B cell (primary cell): ENCODE results near the gene PDLIM7. TPM values are rescaled to one million over a fixed set of nuclear protein-coding genes. Genes with fewer than 3 reads are reported as not detected.

ENCODE experiments used
- ATAC-seq: fragments of 200-7000 bp; cut with Tn5 transposase; one replicate; pipeline ENCODE4 v1.10.0; 2021; ENCODE audit warnings: low read depth, mild to moderate bottlenecking, moderate number of reproducible peaks, moderate library complexity
- CTCF ChIA-PET: fragments of 350-600 bp; sonication (Branson Sonifier 250); formaldehyde crosslinking; loops from one replicate; lab custom pipeline; 2021; ENCODE audit warnings: antibody characterized with exemption, inconsistent platforms; lab: Charles Lee
- POLR2A ChIA-PET: fragments of 350-600 bp; sonication (Branson Sonifier 250); formaldehyde crosslinking; loops from one replicate; lab custom pipeline; 2021; ENCODE audit warnings: antibody characterized with exemption; lab: Charles Lee
- DNase-seq: peaks from one replicate; pipeline ENCODE4 v3.0.0; 2013
- H2AFZ ChIP-seq: 2 replicates; pipeline ENCODE4 v1.6.1; 2012; ENCODE audit warnings: mild to moderate bottlenecking, low read depth, low read length; ENCODE audit not compliant: insufficient read depth, poor library complexity, severe bottlenecking
- H3K27ac ChIP-seq, 2 donors: 1 replicate in 1 of 2; 2 replicates in 1 of 2; pipeline ENCODE4 v1.5.1; 2012 to 2013; ENCODE audit warnings: low read length in 2 of 2, mild to moderate bottlenecking in 2 of 2, moderate library complexity in 1 of 2
- H3K27me3 ChIP-seq, 4 experiments: fragments of 200-600 bp in 1 of 4; sonication (generic) in 1 of 4; replicated peaks in 1 of 4; 1 replicate in 2 of 4; 2 replicates in 2 of 4; pipeline versions ENCODE4 v1.6.1 to v1.7.0; 2013 to 2016; ENCODE audit warnings: low read length in 3 of 4, mild to moderate bottlenecking in 2 of 4, mixed read lengths in 1 of 4, moderate library complexity in 1 of 4; ENCODE audit not compliant: insufficient read depth in 4 of 4, control insufficient read depth in 3 of 4; ENCODE audit errors: control extremely low read depth in 1 of 4
- H3K36me3 ChIP-seq, 2 experiments: replicated peaks in 1 of 2; 1 replicate in 1 of 2; 2 replicates in 1 of 2; pipeline versions ENCODE4 v1.6.1 to v1.7.1; 2013; ENCODE audit warnings: low read length in 1 of 2; ENCODE audit not compliant: insufficient read depth in 2 of 2, control insufficient read depth in 1 of 2; ENCODE audit errors: control extremely low read depth in 1 of 2, extremely low read depth in 1 of 2
- H3K4me1 ChIP-seq, 2 donors: fragments of 200-600 bp in 1 of 2; sonication (generic) in 1 of 2; 1 replicate in 1 of 2; 2 replicates in 1 of 2; pipeline versions ENCODE4 v1.5.1 to v1.6.1; 2013 to 2017; ENCODE audit warnings: low read length in 2 of 2; ENCODE audit not compliant: control insufficient read depth in 2 of 2, insufficient read depth in 2 of 2
- H3K4me2 ChIP-seq: replicated peaks from 2 replicates; pipeline ENCODE3; 2012; ENCODE audit warnings: mild to moderate bottlenecking, low read depth, low read length; ENCODE audit not compliant: poor library complexity, severe bottlenecking
- H3K4me3 ChIP-seq, 5 experiments: fragments of 200-600 bp in 1 of 5; sonication (generic) in 1 of 5; 1 replicate in 3 of 5; 2 replicates in 2 of 5; pipeline versions ENCODE4 v1.5.1 to v1.7.0; 2011 to 2016; ENCODE audit warnings: low read length in 4 of 5, mild to moderate bottlenecking in 4 of 5, low read depth in 2 of 5, control low read depth in 1 of 5, moderate library complexity in 1 of 5; ENCODE audit not compliant: insufficient read depth in 1 of 5; ENCODE audit errors: control extremely low read depth in 1 of 5, extremely low read depth in 1 of 5
- H3K79me2 ChIP-seq: fragments of 200-600 bp; sonication (generic); one replicate; pipeline ENCODE4 v1.6.0; 2016; ENCODE audit warnings: low read length; ENCODE audit not compliant: control insufficient read depth, insufficient read depth
- H3K9ac ChIP-seq: fragments of 200-600 bp; sonication (generic); 2 replicates; pipeline ENCODE4 v1.6.1; 2017; ENCODE audit warnings: mild to moderate bottlenecking, low read length, moderate library complexity
- H3K9me3 ChIP-seq, 3 donors: one replicate each; pipeline versions ENCODE4 v1.6.1 to v1.7.1; 2013; ENCODE audit warnings: low read length in 2 of 3; ENCODE audit not compliant: control insufficient read depth in 2 of 3, insufficient read depth in 1 of 3; ENCODE audit errors: control extremely low read depth in 1 of 3
- H4K20me1 ChIP-seq: 2 replicates; pipeline ENCODE4 v1.6.0; 2012; ENCODE audit warnings: mild to moderate bottlenecking, low read length; ENCODE audit not compliant: insufficient read depth, control insufficient read depth, poor library complexity, severe bottlenecking
- H3K27ac Mint-ChIP-seq: one replicate; pipeline ENCODE4 v1.8.0; 2021; ENCODE audit warnings: mixed read lengths
- H3K27me3 Mint-ChIP-seq: one replicate; pipeline ENCODE4 v1.8.0; 2021; ENCODE audit warnings: mixed read lengths
- H3K4me1 Mint-ChIP-seq: one replicate; pipeline ENCODE4 v1.8.0; 2021; ENCODE audit warnings: mixed read lengths
- H3K4me3 Mint-ChIP-seq: one replicate; pipeline ENCODE4 v1.8.0; 2021; ENCODE audit warnings: mixed read lengths
- H3K9me3 Mint-ChIP-seq: one replicate; pipeline ENCODE4 v1.8.0; 2022; ENCODE audit warnings: mixed read lengths; ENCODE audit not compliant: insufficient read depth
- EZH2 ChIP-seq: IDR thresholded peaks from 2 replicates; pipeline ENCODE4 v1.6.1; 2012; ENCODE audit warnings: borderline replicate concordance, low read depth, mild to moderate bottlenecking, moderate library complexity, low read length; ENCODE audit not compliant: insufficient read depth, poor library complexity, severe bottlenecking
- WGBS: methylation state at CpG from one replicate; pipeline ENCODE4 v1.1.5; 2013; ENCODE audit warnings: missing lambda C conversion rate; ENCODE audit not compliant: insufficient coverage; 5-methylcytosine and 5-hydroxymethylcytosine counted together
- intact Hi-C: fragments of 100-400 bp; cut with micrococcal nuclease; formaldehyde crosslinking; loops from one replicate; pipeline ENCODE4 v1.10.0; 2022
- polyA plus RNA-seq: library from polyadenylated mRNA; depleted of rRNA; stranded (reverse); fragments of >200 nt; gene quantifications from 2 replicates; pipeline ENCODE4 v1.2.3, GENCODE V29; 2012
- total RNA-seq, 2 donors: library from RNA; stranded (reverse); fragments of 120-200 nt in 1 of 2; gene quantifications; 1 replicate in 1 of 2; 2 replicates in 1 of 2; pipeline versions ENCODE4 v1.2.3 to v1.2.4, GENCODE V29; 2013 to 2022
- TF ChIP-seq, protein P1 (sequence below): fragments of 200-600 bp; IDR thresholded peaks from one replicate; pipeline ENCODE4 v1.8.0; 2022; ENCODE audit warnings: antibody characterized with exemption, mild to moderate bottlenecking

PDLIM7 gene
- total and polyA plus RNA-seq, 2 donors (not counting 1 experiment from before 2014, with no cell fraction given), result 23.9 to 25.8 TPM

DNA sequence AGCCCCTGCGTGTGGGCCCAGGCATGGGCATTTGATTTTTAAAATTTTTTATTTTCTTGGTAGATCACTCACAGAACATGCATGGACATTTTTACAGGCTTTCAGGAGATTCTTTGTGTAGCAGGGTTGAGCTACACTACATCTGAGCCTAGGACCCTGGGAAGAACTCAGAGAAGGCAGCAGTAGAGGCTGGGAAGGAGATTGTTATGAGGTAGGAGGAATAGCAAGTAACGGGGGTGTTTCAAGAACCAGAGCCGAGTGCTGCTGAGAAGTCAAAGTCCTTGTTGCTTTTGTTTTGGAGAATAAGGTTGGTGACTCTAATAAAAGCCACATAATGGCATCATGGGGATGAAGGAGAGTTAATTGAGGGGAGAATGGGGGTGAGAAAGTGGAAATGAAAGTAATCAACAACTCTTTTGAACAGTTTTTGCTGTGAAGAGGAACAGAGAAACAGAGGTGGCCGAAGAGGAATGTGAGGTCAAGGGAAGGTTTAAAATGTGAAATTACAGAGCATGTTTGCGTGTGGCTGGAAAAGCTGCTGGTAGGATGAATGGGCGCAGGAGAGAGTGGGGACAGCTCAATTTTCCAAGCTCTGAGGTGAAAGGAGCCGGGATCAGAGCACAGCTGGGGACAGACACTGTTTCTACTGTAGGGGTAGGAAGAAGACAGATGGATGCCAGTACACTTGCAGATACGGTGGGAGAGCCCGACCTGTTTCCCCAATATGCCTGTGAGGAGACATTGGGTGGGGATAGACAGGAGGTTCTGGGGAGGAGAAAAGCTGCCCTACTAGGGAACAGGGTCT lies 4.7 kb upstream of the PDLIM7 start:
- no peak for TF ChIP-seq EZH2
- TF ChIP-seq, protein P1, sequence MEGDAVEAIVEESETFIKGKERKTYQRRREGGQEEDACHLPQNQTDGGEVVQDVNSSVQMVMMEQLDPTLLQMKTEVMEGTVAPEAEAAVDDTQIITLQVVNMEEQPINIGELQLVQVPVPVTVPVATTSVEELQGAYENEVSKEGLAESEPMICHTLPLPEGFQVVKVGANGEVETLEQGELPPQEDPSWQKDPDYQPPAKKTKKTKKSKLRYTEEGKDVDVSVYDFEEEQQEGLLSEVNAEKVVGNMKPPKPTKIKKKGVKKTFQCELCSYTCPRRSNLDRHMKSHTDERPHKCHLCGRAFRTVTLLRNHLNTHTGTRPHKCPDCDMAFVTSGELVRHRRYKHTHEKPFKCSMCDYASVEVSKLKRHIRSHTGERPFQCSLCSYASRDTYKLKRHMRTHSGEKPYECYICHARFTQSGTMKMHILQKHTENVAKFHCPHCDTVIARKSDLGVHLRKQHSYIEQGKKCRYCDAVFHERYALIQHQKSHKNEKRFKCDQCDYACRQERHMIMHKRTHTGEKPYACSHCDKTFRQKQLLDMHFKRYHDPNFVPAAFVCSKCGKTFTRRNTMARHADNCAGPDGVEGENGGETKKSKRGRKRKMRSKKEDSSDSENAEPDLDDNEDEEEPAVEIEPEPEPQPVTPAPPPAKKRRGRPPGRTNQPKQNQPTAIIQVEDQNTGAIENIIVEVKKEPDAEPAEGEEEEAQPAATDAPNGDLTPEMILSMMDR, result no peak
- WGBS, result 28% methylated on average over 8 of the region's 9 CpGs
- peaks cover 38% of the 10 kb centered on the region for H4K20me1 ChIP-seq
- H3K4me3 Mint-ChIP-seq, result peak overlapping the region; percentile 66
- peaks cover 0 to 10% (median 4%) of the 10 kb centered on the region in 4 experiments for H3K27me3 ChIP-seq
- peak; percentile 71 for DNase-seq
- H3K9ac ChIP-seq, result peak overlapping the region; percentile 8
- peaks cover 0 to 35% of the 10 kb centered on the region in 2 experiments for H3K36me3 ChIP-seq
- H3K27me3 Mint-ChIP-seq, result peaks cover 3% of the 10 kb centered on the region
- H3K27ac ChIP-seq, result peak overlapping the region; percentile 10 to 25
- H3K4me3 ChIP-seq, result peak overlapping the region in 1 of 5 experiments; percentile 13
- H3K79me2 ChIP-seq, result peaks cover 9% of the 10 kb centered on the region
- intact Hi-C loops, result loop anchor here (1.0 kb wide), 1 partner anchor 112 kb away; no protein-coding TSS in a partner anchor
- ChIA-PET CTCF (interaction anchor here (1.1 to 5.7 kb wide), 19 partner anchors 7 to 192 kb away, joined by 3 to 70 read pairs (median 10); partner anchors contain the start of genes B4GALT7, DDX41, DOK3 and FAM193B), POLR2A (no interaction called here)
- peaks cover 56% of the 10 kb centered on the region for H3K4me1 Mint-ChIP-seq
- peaks cover 0 to 10% (median 0%) of the 10 kb centered on the region in 3 donors for H3K9me3 ChIP-seq
- H3K27ac Mint-ChIP-seq, result peak overlapping the region; percentile 72
- H3K9me3 Mint-ChIP-seq, result no peaks in the 10 kb centered on the region
- no peak overlapping the region for H2AFZ ChIP-seq
- no peak for ATAC-seq
- peaks cover 36 to 49% of the 10 kb centered on the region in 2 donors for H3K4me1 ChIP-seq
- peak overlapping the region; percentile 73 for H3K4me2 ChIP-seq
